ENCODE data around the gene ADAMTSL5. TPM values are rescaled to one million over a fixed set of nuclear protein-coding genes. Genes with fewer than 3 reads are reported as not detected.

ADAMTSL5 gene
- polyA plus RNA-seq, 3 donors = 0.09 TPM; not detected in 2

DNA sequence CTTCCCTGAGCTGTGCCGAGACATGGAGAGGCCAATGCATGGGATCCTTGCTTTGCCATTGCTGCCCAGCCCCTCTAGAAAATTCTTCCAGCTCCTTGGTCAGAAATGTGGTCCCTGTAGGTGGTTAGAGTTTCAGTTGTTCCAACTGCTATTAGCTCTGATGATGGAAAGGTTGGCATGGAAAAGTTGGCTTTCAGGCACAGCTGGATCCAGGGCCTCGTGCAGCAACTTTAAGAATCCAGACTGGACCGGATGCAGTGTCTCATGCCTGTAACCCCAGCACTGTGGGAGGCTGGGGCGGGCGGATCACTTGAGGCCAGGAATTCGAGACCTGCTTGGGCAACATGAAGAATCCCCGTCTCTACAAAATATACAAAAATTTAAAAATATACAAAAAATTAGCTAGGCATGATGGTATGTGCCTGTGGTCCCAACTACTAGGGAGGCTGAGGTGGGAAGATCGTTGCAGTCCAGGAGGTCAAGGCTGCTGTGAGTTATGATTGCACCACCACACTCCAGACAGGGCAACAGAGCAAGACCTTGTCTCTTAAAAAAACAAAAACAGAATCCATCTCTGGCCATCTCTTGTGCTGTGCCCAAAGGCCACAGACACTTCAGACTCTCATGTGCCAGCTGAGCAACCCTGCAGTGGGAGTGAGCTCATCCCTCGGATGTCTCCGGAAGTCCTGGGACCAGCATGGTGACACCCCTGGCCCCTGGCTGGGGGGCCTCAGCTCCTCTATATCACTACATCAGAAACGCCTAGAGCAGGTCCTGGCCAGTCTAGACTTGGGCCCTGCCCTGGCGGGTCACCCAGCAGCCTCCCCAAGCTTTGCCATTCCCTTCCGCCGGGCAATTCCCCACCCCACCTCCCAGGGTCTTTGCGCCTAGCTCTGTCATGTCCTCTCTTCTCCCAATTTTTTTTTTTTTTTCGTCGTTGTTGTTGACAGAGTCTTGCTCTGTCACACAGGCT is 38.5 kb upstream of the ADAMTSL5 start:
- no peaks in the 10 kb centered on the region for H3K36me3 ChIP-seq (replicated peaks in 1 of 2; ENCODE audit: control insufficient read depth in 1 of 2, insufficient read depth in 2 of 2, low read length in 2 of 2)
- Mint-ChIP-seq H3K4me3 (no peak overlapping the region), H3K4me1 (peaks cover 1% of the 10 kb centered on the region), H3K27me3 (ENCODE audit: low read depth in 3 of 3) (peaks cover 10 to 17% (median 14%) of the 10 kb centered on the region in 3 donors), H3K9me3 (peaks cover 0 to 2% (median 1%) of the 10 kb centered on the region in 7 donors), H3K36me3 (no peaks in the 10 kb centered on the region), H3K27ac (no peak overlapping the region)
- H3K27ac ChIP-seq (ENCODE audit: low read depth in 1 of 2, low read length in 2 of 2) = no peak overlapping the region
- intact Hi-C loops (cut with micrococcal nuclease) = no loop called here
- H4K20me1 ChIP-seq (ENCODE audit: insufficient read depth, low read length) = no peaks in the 10 kb centered on the region
- no peak for DNase-seq
- TF ChIP-seq, protein P1, sequence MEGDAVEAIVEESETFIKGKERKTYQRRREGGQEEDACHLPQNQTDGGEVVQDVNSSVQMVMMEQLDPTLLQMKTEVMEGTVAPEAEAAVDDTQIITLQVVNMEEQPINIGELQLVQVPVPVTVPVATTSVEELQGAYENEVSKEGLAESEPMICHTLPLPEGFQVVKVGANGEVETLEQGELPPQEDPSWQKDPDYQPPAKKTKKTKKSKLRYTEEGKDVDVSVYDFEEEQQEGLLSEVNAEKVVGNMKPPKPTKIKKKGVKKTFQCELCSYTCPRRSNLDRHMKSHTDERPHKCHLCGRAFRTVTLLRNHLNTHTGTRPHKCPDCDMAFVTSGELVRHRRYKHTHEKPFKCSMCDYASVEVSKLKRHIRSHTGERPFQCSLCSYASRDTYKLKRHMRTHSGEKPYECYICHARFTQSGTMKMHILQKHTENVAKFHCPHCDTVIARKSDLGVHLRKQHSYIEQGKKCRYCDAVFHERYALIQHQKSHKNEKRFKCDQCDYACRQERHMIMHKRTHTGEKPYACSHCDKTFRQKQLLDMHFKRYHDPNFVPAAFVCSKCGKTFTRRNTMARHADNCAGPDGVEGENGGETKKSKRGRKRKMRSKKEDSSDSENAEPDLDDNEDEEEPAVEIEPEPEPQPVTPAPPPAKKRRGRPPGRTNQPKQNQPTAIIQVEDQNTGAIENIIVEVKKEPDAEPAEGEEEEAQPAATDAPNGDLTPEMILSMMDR (IDR thresholded peaks at IDR 0.05) = no peak
- no peak overlapping the region for H3K4me3 ChIP-seq (replicated peaks in 1 of 3; ENCODE audit: low read depth in 2 of 3, low read length in 3 of 3)
- 95% methylated on average over 10 of the region's 17 CpGs for WGBS (ENCODE audit: insufficient coverage)
- H3K79me2 ChIP-seq (ENCODE audit: insufficient read depth, low read length) = no peaks in the 10 kb centered on the region
- H3K4me2 ChIP-seq (replicated peaks; ENCODE audit: extremely low read depth, low read length, poor library complexity, severe bottlenecking) = no peak overlapping the region
- H2AFZ ChIP-seq (ENCODE audit: insufficient read depth, low read depth, low read length, poor library complexity, severe bottlenecking) = no peak overlapping the region
- no peaks in the 10 kb centered on the region for H3K9me3 ChIP-seq (replicated peaks in 1 of 2; ENCODE audit: control insufficient read depth in 1 of 2, insufficient read depth in 1 of 2, low read length in 2 of 2)
- H3K9ac ChIP-seq (ENCODE audit: insufficient read depth, low read length, poor library complexity, severe bottlenecking) = no peak overlapping the region
- no peaks in the 10 kb centered on the region for H3K27me3 ChIP-seq (ENCODE audit: control insufficient read depth in 2 of 2, insufficient read depth in 2 of 2, low read length in 2 of 2)
- H3K4me1 ChIP-seq (ENCODE audit: control insufficient read depth in 1 of 2, insufficient read depth in 2 of 2, low read length in 2 of 2) = no peaks in the 10 kb centered on the region

DNA sequence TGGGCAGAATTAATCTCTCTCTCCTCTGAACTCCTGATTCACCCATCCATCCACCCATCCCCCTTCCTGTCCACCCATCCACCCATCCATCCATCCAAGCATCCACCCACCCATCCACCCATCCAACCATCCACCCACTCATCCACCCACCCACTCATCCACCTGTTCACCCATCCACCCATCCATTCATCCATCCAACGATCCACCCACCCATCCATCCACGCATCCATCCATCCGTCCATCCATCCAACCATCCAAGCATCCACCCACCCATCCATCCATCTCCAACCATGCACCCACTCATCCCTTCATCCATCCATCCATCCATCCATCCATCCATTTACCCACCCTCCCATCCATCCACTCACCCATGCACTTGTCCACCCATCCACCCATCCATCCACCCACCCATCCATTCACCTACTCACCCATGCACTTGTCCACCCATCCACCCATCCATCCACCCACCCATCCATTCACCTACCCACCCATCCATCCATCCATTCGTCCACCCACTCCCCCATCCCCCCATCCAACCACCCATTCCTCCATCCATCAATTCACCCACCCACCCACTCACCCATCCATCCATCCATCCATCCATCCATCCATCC is 36.6 kb upstream of the ADAMTSL5 start:
- Histone ChIP-seq H3K9ac (ENCODE audit: insufficient read depth, low read length, poor library complexity, severe bottlenecking) (no peak overlapping the region), H3K27me3 (ENCODE audit: control insufficient read depth in 2 of 2, insufficient read depth in 2 of 2, low read length in 2 of 2) (peaks cover 0 to 9% of the 10 kb centered on the region in 2 donors), H4K20me1 (ENCODE audit: insufficient read depth, low read length) (no peaks in the 10 kb centered on the region), H3K36me3 (replicated peaks in 1 of 2; ENCODE audit: control insufficient read depth in 1 of 2, insufficient read depth in 2 of 2, low read length in 2 of 2) (no peaks in the 10 kb centered on the region), H3K9me3 (replicated peaks in 1 of 2; ENCODE audit: control insufficient read depth in 1 of 2, insufficient read depth in 1 of 2, low read length in 2 of 2) (no peaks in the 10 kb centered on the region), H3K79me2 (ENCODE audit: insufficient read depth, low read length) (no peaks in the 10 kb centered on the region), H3K4me3 (replicated peaks in 1 of 3; ENCODE audit: low read depth in 2 of 3, low read length in 3 of 3) (no peak overlapping the region), H2AFZ (ENCODE audit: insufficient read depth, low read depth, low read length, poor library complexity, severe bottlenecking) (no peak overlapping the region), H3K4me2 (replicated peaks; ENCODE audit: extremely low read depth, low read length, poor library complexity, severe bottlenecking) (no peak overlapping the region), H3K4me1 (ENCODE audit: control insufficient read depth in 1 of 2, insufficient read depth in 2 of 2, low read length in 2 of 2) (no peaks in the 10 kb centered on the region), H3K27ac (ENCODE audit: low read depth in 1 of 2, low read length in 2 of 2) (no peak overlapping the region)
- DNase-seq = no peak
- WGBS (ENCODE audit: insufficient coverage) = 83% methylated on average over 4 of the region's 4 CpGs
- H3K4me1 Mint-ChIP-seq = peaks cover 6% of the 10 kb centered on the region
- TF ChIP-seq, protein P1 (IDR thresholded peaks at IDR 0.05) = no peak
- H3K9me3 Mint-ChIP-seq = peaks cover 0 to 6% (median 1%) of the 10 kb centered on the region in 7 donors
- intact Hi-C loops (cut with micrococcal nuclease) = loop anchor here (5.0 kb wide), 2 partner anchors 123 to 218 kb away; no protein-coding TSS in a partner anchor
- no peaks in the 10 kb centered on the region for H3K36me3 Mint-ChIP-seq
- no peak overlapping the region for H3K27ac Mint-ChIP-seq
- H3K27me3 Mint-ChIP-seq (ENCODE audit: low read depth in 3 of 3) = peaks cover 24 to 35% (median 28%) of the 10 kb centered on the region in 3 donors
- no peak overlapping the region for H3K4me3 Mint-ChIP-seq

All from CD14-positive monocyte (primary cell).